ENCODE data around the gene NUAK2. TPM values are rescaled to one million over a fixed set of nuclear protein-coding genes. Genes with fewer than 3 reads are reported as not detected.

NUAK2 gene
- total and polyA plus RNA-seq, 4 donors: 1.3 to 2.4 (median 2.1) TPM

DNA sequence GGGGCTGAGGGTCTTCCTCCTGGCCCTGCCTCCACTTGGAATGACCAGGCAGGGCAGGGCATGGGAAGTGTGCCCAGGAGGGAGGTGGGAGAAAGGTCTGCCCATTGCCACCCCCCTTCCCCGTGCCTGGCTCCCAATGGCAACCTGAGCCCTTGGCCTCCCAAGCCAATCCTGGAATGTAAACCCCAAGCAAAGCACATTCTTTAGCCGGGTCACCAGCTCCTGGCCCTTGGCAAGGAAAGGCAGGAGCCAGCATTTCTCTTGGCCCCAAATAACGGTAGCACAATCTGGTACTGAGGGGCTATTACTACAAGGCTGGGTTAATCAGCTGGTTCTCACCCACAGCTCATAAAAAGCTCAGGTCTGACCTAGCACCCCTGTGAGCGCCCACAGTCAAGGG, 6.9 kb upstream of the NUAK2 start:
- Histone ChIP-seq H3K36me3 (ENCODE audit: control insufficient read depth in 4 of 4, insufficient read depth in 3 of 4, low read depth in 1 of 4, low read length in 3 of 4) (no peaks in the 10 kb centered on the region), H3K4me3 (ENCODE audit: low read depth in 1 of 3, low read length in 3 of 3) (no peak overlapping the region), H3K27me3 (ENCODE audit: control insufficient read depth in 4 of 4, insufficient read depth in 4 of 4, low read length in 3 of 4) (no peaks in the 10 kb centered on the region), H3K27ac (ENCODE audit: low read depth in 1 of 2, low read length in 2 of 2) (no peak overlapping the region), H3K4me1 (ENCODE audit: control insufficient read depth in 4 of 4, insufficient read depth in 4 of 4, low read length in 3 of 4) (peaks cover 0 to 4% (median 0%) of the 10 kb centered on the region in 4 donors), H3K9ac (ENCODE audit: low read depth in 1 of 2, low read length in 2 of 2) (no peak overlapping the region), H3K9me3 (ENCODE audit: control insufficient read depth in 4 of 4, low read length in 3 of 4) (no peaks in the 10 kb centered on the region)
- DNase-seq (ENCODE audit: low spot score): no peak
- TF ChIP-seq REST (IDR thresholded peaks at IDR 0.05) (no peak), SP1 (IDR thresholded peaks at IDR 0.05) (no peak), YY1 (IDR thresholded peaks at IDR 0.05) (no peak), GABPA (IDR thresholded peaks at IDR 0.05 in 1 of 2, conservative IDR thresholded peaks at IDR 0.05 in 1 of 2) (no peak), RAD21 (IDR thresholded peaks at IDR 0.05) (no peak), JUND (IDR thresholded peaks at IDR 0.05) (no peak), HNF4A (conservative IDR thresholded peaks at IDR 0.05) (no peak), NR2F2 (IDR thresholded peaks at IDR 0.05) (no peak), MAX (IDR thresholded peaks at IDR 0.05) (no peak)
- TF ChIP-seq, protein P1, sequence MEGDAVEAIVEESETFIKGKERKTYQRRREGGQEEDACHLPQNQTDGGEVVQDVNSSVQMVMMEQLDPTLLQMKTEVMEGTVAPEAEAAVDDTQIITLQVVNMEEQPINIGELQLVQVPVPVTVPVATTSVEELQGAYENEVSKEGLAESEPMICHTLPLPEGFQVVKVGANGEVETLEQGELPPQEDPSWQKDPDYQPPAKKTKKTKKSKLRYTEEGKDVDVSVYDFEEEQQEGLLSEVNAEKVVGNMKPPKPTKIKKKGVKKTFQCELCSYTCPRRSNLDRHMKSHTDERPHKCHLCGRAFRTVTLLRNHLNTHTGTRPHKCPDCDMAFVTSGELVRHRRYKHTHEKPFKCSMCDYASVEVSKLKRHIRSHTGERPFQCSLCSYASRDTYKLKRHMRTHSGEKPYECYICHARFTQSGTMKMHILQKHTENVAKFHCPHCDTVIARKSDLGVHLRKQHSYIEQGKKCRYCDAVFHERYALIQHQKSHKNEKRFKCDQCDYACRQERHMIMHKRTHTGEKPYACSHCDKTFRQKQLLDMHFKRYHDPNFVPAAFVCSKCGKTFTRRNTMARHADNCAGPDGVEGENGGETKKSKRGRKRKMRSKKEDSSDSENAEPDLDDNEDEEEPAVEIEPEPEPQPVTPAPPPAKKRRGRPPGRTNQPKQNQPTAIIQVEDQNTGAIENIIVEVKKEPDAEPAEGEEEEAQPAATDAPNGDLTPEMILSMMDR (IDR thresholded peaks at IDR 0.05; ENCODE audit: low read depth, low read length, missing input control): no peak
- TF ChIP-seq, protein P2, sequence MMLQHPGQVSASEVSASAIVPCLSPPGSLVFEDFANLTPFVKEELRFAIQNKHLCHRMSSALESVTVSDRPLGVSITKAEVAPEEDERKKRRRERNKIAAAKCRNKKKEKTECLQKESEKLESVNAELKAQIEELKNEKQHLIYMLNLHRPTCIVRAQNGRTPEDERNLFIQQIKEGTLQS (IDR thresholded peaks at IDR 0.05): no peak
- TF ChIP-seq, protein P3, sequence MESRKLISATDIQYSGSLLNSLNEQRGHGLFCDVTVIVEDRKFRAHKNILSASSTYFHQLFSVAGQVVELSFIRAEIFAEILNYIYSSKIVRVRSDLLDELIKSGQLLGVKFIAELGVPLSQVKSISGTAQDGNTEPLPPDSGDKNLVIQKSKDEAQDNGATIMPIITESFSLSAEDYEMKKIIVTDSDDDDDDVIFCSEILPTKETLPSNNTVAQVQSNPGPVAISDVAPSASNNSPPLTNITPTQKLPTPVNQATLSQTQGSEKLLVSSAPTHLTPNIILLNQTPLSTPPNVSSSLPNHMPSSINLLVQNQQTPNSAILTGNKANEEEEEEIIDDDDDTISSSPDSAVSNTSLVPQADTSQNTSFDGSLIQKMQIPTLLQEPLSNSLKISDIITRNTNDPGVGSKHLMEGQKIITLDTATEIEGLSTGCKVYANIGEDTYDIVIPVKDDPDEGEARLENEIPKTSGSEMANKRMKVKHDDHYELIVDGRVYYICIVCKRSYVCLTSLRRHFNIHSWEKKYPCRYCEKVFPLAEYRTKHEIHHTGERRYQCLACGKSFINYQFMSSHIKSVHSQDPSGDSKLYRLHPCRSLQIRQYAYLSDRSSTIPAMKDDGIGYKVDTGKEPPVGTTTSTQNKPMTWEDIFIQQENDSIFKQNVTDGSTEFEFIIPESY (IDR thresholded peaks at IDR 0.05): no peak
- 83% methylated on average over 4 of the region's 4 CpGs for WGBS

- no peak overlapping the region for H3K27ac ChIP-seq (ENCODE audit: low read depth in 1 of 2, low read length in 2 of 2)
- H3K9ac ChIP-seq (ENCODE audit: low read depth in 1 of 2, low read length in 2 of 2): no peak overlapping the region
- no peak overlapping the region for H3K4me3 ChIP-seq (ENCODE audit: low read depth in 1 of 3, low read length in 3 of 3)
- no peaks in the 10 kb centered on the region for H3K36me3 ChIP-seq (ENCODE audit: control insufficient read depth in 4 of 4, insufficient read depth in 3 of 4, low read depth in 1 of 4, low read length in 3 of 4)
- H3K4me1 ChIP-seq (ENCODE audit: control insufficient read depth in 4 of 4, insufficient read depth in 4 of 4, low read length in 3 of 4): peaks cover 2 to 7% (median 2%) of the 10 kb centered on the region in 4 donors
- no peaks in the 10 kb centered on the region for H3K27me3 ChIP-seq (ENCODE audit: control insufficient read depth in 4 of 4, insufficient read depth in 4 of 4, low read length in 3 of 4)
- 85% methylated on average over 11 of the region's 11 CpGs for WGBS
- DNase-seq (ENCODE audit: low spot score): no peak
- no peak for TF ChIP-seq HNF4A (conservative IDR thresholded peaks at IDR 0.05)
- TF ChIP-seq RXRA (IDR thresholded peaks at IDR 0.05): no peak
- TF ChIP-seq TAF1 (conservative IDR thresholded peaks at IDR 0.05): no peak
- TF ChIP-seq JUND (IDR thresholded peaks at IDR 0.05): no peak
- TF ChIP-seq, protein P2 (IDR thresholded peaks at IDR 0.05): no peak
- H3K9me3 ChIP-seq (ENCODE audit: control insufficient read depth in 4 of 4, low read length in 3 of 4): no peaks in the 10 kb centered on the region
These were observed 5.4 kb upstream of the NUAK2 start for GRCh38 chr1:205326812-205327466.
